Melanocyte of skin (primary cell): ENCODE results near the gene RPL10. TPM values are rescaled to one million over a fixed set of nuclear protein-coding genes. Genes with fewer than 3 reads are reported as not detected.

Experiments used
- small RNA-seq, 2 donors: library from RNA; depleted of rRNA; stranded (forward); fragments of <200 nt; gene quantifications; one replicate each; pipeline ENCODE3, GENCODE V24; 2012
- total RNA-seq, 2 donors: library from RNA; depleted of rRNA; stranded (reverse); fragments of >200 nt; gene quantifications; 2 replicates each; pipeline ENCODE4 v1.2.3, GENCODE V29; 2012

Gene RPL10
- total RNA-seq = 1,000 to 10,000 TPM in 1 of 2 donors, 100 to 1,000 TPM in 1; 813 to 1,193 TPM

DNA sequence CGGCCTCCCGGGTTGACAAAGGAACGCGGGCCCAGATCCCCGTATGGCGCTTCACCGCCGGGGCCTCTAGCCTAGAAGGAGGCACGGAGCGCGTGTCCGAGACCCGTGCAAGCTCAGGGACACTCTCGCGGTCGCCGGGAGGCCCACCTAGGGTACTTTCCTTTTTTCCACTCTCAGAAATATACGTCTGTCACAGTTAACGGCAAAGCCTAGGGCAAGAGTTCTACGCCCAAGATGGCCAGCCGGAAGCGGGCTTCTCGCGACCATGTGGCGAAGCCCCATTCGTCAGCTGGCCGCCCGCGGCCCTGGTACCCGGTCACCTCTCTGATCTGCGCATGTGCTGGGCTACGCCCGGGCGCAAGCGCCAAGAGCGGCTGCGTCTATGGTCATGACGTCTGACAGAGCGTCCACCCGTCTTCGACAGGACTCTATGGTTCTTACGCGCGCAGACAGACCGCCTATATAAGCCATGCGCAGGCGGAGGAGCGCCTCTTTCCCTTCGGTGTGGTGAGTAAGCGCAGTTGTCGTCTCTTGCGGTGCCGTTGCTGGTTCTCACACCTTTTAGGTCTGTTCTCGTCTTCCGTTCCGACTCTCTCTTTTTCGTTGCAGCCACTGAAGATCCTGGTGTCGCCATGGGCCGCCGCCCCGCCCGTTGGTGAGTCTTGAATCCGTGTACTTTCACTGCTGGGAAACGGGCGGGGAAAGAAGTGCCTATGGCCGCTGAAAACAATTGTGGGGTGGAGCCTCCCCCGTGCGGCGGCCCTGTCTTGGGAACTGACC, at the start of gene RPL10:
RPL10 (plus strand) TSS at position 490 of the 780 bp plus-strand sequence; CDS start at position 633, 143 bp downstream.

GRCh38 chrX:154374313-154375155, 23.6 kb upstream of the RPL10 start, which contains the start of gene FLNA:
Gene FLNA (minus strand): TSS chrX:154374634. CDS start chrX:154371245, 3,389 bp downstream.

DNA sequence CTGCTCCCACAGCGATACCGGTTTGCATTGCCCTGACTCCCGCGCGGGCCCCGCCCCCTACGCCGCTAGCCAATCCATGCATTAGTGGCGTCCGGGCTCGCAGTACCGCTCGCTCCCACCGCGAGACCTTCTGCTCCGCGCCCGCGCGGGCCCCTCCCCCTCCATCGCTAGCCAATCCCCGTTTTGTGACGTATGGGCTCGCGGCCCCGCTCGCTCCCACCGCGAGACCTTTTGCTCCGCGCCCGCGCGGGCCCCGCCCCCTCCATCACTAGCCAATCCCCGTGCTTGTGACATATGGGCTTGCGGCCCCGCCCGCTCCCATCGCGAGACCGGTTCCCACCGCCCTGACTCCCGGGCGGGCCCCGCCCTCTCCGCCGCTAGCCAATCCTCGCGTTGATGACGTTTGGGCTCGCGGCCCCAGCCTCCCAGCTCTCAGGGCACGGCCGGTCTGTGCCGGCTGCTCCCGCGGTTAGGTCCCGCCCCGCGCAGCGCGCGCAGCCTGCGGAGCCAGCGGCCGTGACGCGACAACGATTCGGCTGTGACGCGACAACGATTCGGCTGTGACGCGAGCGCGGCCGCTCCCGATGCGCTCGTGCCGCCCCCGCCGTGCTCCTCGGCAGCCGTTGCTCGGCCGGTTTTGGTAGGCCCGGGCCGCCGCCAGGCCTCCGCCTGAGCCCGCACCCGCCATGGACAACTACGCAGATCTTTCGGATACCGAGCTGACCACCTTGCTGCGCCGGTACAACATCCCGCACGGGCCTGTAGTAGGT, 19.2 kb upstream of the RPL10 start, which contains the start of gene EMD:
EMD (plus strand) TSS at position 497 of the 770 bp plus-strand sequence; CDS start at position 687, 190 bp downstream.

DNA sequence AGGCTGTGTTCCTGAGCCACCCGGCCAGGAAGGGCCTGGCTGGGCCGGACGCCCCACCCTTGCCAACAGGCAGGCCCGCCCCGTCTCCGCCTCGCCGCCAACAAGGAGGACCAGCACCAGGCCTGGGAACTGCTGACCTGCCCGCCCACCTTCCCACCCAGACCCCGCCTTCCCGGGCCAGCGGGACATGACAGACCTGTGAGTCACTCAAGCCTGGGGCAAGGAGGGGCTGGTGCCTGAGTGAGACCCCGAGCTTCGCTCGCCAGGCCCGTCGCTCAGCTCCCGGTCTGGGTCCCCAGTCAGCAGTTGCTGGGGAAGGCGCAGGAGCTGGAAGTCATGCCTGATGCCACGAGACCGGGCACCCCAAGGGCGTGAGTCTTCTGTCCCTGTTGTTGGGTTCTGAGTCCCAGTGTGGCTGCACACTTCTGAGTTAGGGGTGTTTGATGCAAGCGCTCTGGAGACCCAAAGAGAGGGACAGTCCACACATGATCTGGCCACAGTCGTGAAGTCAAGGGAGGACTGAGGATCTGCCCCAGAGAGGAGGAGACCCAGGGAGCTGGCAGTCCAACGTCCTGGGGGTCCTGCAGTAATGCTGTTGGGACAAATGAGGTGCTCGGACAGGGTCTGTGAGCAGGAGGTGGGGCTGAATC, 11.2 kb downstream of the RPL10 start, which contains the start of gene DNASE1L1:
DNASE1L1 (minus strand) TSS at position 33 of the 650 bp plus-strand sequence. CDS start 3,686 bp downstream, outside the sequence.

DNA sequence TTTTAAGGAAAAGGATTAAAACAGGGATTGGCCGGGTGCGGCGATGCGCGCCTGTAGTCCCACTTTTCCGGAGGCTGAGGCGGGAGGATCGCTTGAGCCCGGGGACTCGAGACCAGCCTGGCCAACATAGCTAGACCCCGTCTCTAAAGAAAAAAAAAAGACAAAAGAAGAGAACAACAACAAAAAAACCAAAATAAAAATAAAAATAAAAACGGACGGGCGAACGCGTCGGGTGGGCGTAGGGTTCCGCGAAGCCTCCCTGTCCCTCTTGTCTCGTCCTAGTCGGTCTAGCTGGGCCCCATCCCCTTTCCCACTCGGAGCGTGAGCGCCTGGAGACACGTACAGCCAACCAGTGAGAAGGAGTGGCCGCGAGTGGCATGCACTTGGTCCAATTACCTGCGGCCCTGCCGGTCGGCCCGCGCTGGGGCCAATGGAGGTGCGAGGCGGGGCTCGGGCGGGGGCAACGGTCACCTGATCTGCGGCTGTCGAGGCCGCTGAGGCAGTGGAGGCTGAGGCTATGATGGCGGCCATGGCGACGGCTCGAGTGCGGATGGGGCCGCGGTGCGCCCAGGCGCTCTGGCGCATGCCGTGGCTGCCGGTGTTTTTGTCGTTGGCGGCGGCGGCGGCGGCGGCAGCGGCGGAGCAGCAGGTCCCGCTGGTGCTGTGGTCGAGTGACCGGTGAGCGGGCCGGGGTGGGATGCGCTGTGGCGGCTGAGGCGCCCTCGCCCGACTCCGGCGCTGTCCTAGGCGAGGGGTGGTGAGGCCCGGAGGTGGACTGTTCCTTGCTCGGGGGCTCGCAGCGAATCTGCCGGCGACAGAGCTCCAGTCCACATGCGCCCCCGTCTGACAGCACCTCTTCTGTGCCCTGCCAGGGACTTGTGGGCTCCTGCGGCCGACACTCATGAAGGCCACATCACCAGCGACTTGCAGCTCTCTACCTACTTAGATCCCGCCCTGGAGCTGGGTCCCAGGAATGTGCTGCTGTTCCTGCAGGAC, 30.3 kb downstream of the RPL10 start, which contains the start of gene ATP6AP1:
ATP6AP1 (plus strand) TSS at position 502 of the 996 bp plus-strand sequence; CDS start at position 518, 16 bp downstream.

GRCh38 chrX:154436983-154437752, 39.0 kb downstream of the RPL10 start, which contains the start of gene GDI1:
Gene GDI1 (plus strand): TSS chrX:154437154. CDS start chrX:154437255, 101 bp downstream.

DNA sequence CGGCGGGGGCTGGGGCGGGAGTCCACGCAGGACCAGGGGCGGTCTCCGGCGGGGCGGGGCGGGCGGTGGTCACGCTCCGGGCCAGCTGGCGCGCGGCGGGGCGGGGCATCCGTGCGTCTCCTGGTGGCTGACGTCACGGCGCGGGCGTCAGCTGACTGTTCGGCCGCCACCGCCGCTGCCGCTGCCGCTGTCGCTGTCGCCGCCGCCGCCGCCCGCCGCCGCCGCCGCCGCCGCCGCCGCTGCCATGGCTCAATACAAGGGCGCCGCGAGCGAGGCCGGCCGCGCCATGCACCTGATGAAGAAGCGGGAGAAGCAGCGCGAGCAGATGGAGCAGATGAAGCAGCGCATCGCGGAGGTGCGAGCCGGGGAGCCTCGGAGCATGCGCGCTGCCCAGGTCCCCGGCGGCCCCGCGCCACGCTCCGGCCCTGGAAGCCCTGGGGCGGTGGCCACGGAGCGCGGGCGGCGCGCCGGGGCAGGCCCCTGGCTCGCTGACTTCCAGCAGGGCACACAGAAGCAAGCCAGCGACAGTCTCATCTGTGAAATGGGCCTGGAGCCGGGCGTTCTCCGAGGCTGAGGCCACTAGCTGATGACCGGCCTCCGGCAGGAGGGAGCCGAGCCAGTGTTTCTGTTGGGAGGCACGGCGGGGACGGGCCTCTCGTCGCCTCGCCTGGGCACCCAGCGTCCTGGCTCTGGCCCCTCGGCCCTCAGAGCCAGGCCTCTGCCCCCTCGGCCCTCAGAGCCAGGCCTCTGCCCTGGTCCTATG, 46.0 kb downstream of the RPL10 start, which contains the start of gene FAM50A:
FAM50A (plus strand) TSS at position 150 of the 763 bp plus-strand sequence; CDS start at position 245, 95 bp downstream.

Small RNA genes within 50 kb of the gene (small RNA-seq; reads per million reads assigned to genes)
- gene MIR6858 = 0 reads per million in 2 donors
- 0 reads per million in 2 donors for gene SNORA70

Other genes with a start within 250 kb of the RPL10 start
- not detected for gene OPN1MW, start 215.8 kb upstream of the RPL10 start, total RNA-seq
- not detected for gene OPN1MW2, start 178.6 kb upstream of the RPL10 start, total RNA-seq
- gene OPN1MW3, start 140.8 kb upstream of the RPL10 start, total RNA-seq = not detected
- gene TEX28, start 103.3 kb upstream of the RPL10 start, total RNA-seq = not detected
- gene TKTL1, start 102.6 kb upstream of the RPL10 start, total RNA-seq = not detected
- gene FLNA, start 23.7 kb upstream of the RPL10 start, total RNA-seq = 100 to 1,000 TPM; 765 to 976 TPM
- 10 to 100 TPM; 27.5 to 42.0 TPM for gene EMD, start 19.1 kb upstream of the RPL10 start, total RNA-seq
- 10 to 100 TPM; 28.6 to 31.3 TPM for gene DNASE1L1, start 10.9 kb downstream of the RPL10 start, total RNA-seq
- 10 to 100 TPM; 27.0 to 29.6 TPM for gene TAFAZZIN, start 13.2 kb downstream of the RPL10 start, total RNA-seq
- gene ATP6AP1, start 30.3 kb downstream of the RPL10 start, total RNA-seq = 100 to 1,000 TPM in 1 of 2 donors, 10 to 100 TPM in 1; 76.6 to 118 TPM
- gene GDI1, start 38.8 kb downstream of the RPL10 start, total RNA-seq = 100 to 1,000 TPM in 1 of 2 donors, 10 to 100 TPM in 1; 98.1 to 105 TPM
- 10 to 100 TPM; 29.0 to 37.2 TPM for gene FAM50A, start 45.8 kb downstream of the RPL10 start, total RNA-seq
- 1 to 10 TPM; 1.7 to 8.3 TPM for gene PLXNA3, start 59.9 kb downstream of the RPL10 start, total RNA-seq
- gene LAGE3, start 80.9 kb downstream of the RPL10 start, total RNA-seq = 10 to 100 TPM; 25.5 to 33.6 TPM
- 10 to 100 TPM; 36.1 to 59.6 TPM for gene UBL4A, start 88.2 kb downstream of the RPL10 start, total RNA-seq
- gene SLC10A3, start 92.3 kb downstream of the RPL10 start, total RNA-seq = 10 to 100 TPM in 1 of 2 donors, 1 to 10 TPM in 1; 5.2 to 10.7 TPM
- gene FAM3A, start 117.9 kb downstream of the RPL10 start, total RNA-seq = 10 to 100 TPM; 20.6 to 21.7 TPM
- 100 to 1,000 TPM; 145 to 171 TPM for gene G6PD, start 148.5 kb downstream of the RPL10 start, total RNA-seq
- gene IKBKG, start 149.2 kb downstream of the RPL10 start, total RNA-seq = 10 to 100 TPM; 12.0 to 15.3 TPM
- gene CTAG1A, start 186.8 kb downstream of the RPL10 start, total RNA-seq = not detected
- not detected for gene CTAG1B, start 220.9 kb downstream of the RPL10 start, total RNA-seq